Kasumi-1 (cell line): Measurements from ENCODE around the gene FRY.

Source experiments
- DNase-seq, 2 experiments: peaks; one replicate each; lab custom pipeline; 2025; lab: John Stamatoyannopoulos, UW

The FRY gene

GRCh38 chr13:32259116-32259515 lies 227.5 kb downstream of the FRY start:
- no peak for DNase-seq

- DNase-seq = no peak
Observed at GRCh38 chr13:32261567-32261966, 230.0 kb downstream of the FRY start.

GRCh38 chr13:32262165-32262564 lies 230.6 kb downstream of the FRY start:
- no peak for DNase-seq

- DNase-seq = no peak
Observed at GRCh38 chr13:32262619-32263018, 231.0 kb downstream of the FRY start.

GRCh38 chr13:32264407-32264806 lies 232.8 kb downstream of the FRY start:
- DNase-seq = no peak

- DNase-seq = no peak
Observed at GRCh38 chr13:32265726-32266125, 234.2 kb downstream of the FRY start.

GRCh38 chr13:32266130-32266529 lies 234.6 kb downstream of the FRY start:
- DNase-seq = no peak

- peak in 1 of 2 experiments; percentile 9 for DNase-seq
Observed at GRCh38 chr13:32267836-32268439, 236.4 kb downstream of the FRY start.

GRCh38 chr13:32272021-32272683 lies 240.6 kb downstream of the FRY start:
- DNase-seq = no peak

GRCh38 chr13:32277839-32278238 lies 246.3 kb downstream of the FRY start:
- DNase-seq = no peak

GRCh38 chr13:32278426-32278825 lies 246.9 kb downstream of the FRY start:
- DNase-seq = no peak

GRCh38 chr13:32281096-32281495 lies 249.5 kb downstream of the FRY start:
- no peak for DNase-seq

GRCh38 chr13:32282096-32282711 lies 250.6 kb downstream of the FRY start:
- no peak for DNase-seq

GRCh38 chr13:32284927-32285632 lies 253.5 kb downstream of the FRY start:
- DNase-seq = no peak

GRCh38 chr13:32285633-32285965 lies 254.0 kb downstream of the FRY start:
- DNase-seq = no peak

GRCh38 chr13:32297206-32297605 lies 265.6 kb downstream of the FRY start:
- DNase-seq = no peak

GRCh38 chr13:32298695-32299094 lies 267.1 kb downstream of the FRY start:
- no peak for DNase-seq

- DNase-seq = no peak
Observed at GRCh38 chr13:32299893-32300292, 268.3 kb downstream of the FRY start.

GRCh38 chr13:32300406-32300805 lies 268.8 kb downstream of the FRY start:
- no peak for DNase-seq

GRCh38 chr13:32300920-32301319 lies 269.3 kb downstream of the FRY start:
- no peak for DNase-seq

- DNase-seq = no peak
Observed at GRCh38 chr13:32302461-32302860, 270.9 kb downstream of the FRY start.

- no peak for DNase-seq
Observed at GRCh38 chr13:32305646-32306045, 274.1 kb downstream of the FRY start.
